Measurements from ENCODE around the gene AMELX.

Gene AMELX

GRCh38 chrX:11349661-11350337 lies 56.6 kb downstream of the AMELX start:
- no peak for TF ChIP-seq CTCF (IDR thresholded peaks at IDR 0.05)

All from LNCAP (cell line).